K562 (cell line): ENCODE data around the gene TSPAN14. TPM values are rescaled to one million over a fixed set of nuclear protein-coding genes. Genes with fewer than 3 reads are reported as not detected.

Experiments used
- HDAC3 ChIP-seq: fragments of 450-650 bp; IDR thresholded peaks from 2 replicates; pipeline ENCODE4 v1.6.1; 2018; ENCODE audit warnings: borderline replicate concordance, mild to moderate bottlenecking, moderate library complexity; ENCODE audit not compliant: partially characterized antibody
- PHF20 ChIP-seq: fragments of 450-650 bp; IDR thresholded peaks from 2 replicates; pipeline ENCODE4 v1.6.1; 2018; ENCODE audit not compliant: partially characterized antibody
- RFX7 ChIP-seq: fragments of 250-450 bp; sonication (Bioruptor Pico); IDR thresholded peaks from 2 replicates; pipeline ENCODE4 v1.5.1; 2021; ENCODE audit warnings: mild to moderate bottlenecking
- TCF7 ChIP-seq: sonication (generic); IDR thresholded peaks from 2 replicates; pipeline ENCODE4 v1.6.1; 2016; ENCODE audit warnings: antibody characterized with exemption, borderline replicate concordance
- ZNF347 ChIP-seq: fragments of 450-650 bp; formaldehyde crosslinking; IDR thresholded peaks from 2 replicates; pipeline ENCODE4 v1.4.0; 2020; ENCODE audit warnings: low read depth, mild to moderate bottlenecking, moderate library complexity
- polyA plus RNA-seq, 8 experiments: library from polyadenylated mRNA; depleted of rRNA in 4 of 8; stranded (reverse) in 5 of 8; unstranded in 3 of 8; fragments of >200 nt; fragmentation: Nextera tagmentation in 2 of 8; fragmentation: Illumina TruSeq in 1 of 8; extraction: Ambion mirVana in 2 of 8; extraction: Trizol in 1 of 8; gene quantifications; 2 replicates each; pipeline versions ENCODE4 v1.2.1 to v1.2.3, GENCODE V29; 2011 to 2014; ENCODE audit warnings: inconsistent platforms in 1 of 8, missing spikeins in 1 of 8
- total RNA-seq, 7 experiments: library from RNA; depleted of rRNA in 6 of 7; stranded (reverse); fragments of >200 nt in 6 of 7; fragmentation: Illumina TruSeq in 2 of 7; extraction: Trizol in 2 of 7; gene quantifications; 2 replicates each; pipeline versions ENCODE4 v1.2.1 to v1.2.3, GENCODE V29; 2011 to 2021; ENCODE audit warnings: low replicate concordance in 1 of 7
- TF ChIP-seq, protein P1 (sequence below): IDR thresholded peaks from 3 replicates; pipeline ENCODE4 v1.6.1; 2011; ENCODE audit warnings: borderline replicate concordance, mild to moderate bottlenecking, moderate library complexity; ENCODE audit not compliant: insufficient read length; ENCODE audit errors: extremely low read depth
- TF ChIP-seq, protein P2 (sequence below): fragments of 250-450 bp; sonication (Bioruptor Pico); IDR thresholded peaks from 2 replicates; pipeline ENCODE4 v1.8.0; 2021; ENCODE audit warnings: mild to moderate bottlenecking, moderate library complexity
- TF ChIP-seq, protein P3 (sequence below), 2 experiments: fragments of 450-650 bp; IDR thresholded peaks; 2 replicates each; pipeline ENCODE4 v1.6.1; 2016
- TF ChIP-seq, protein P4 (sequence below): fragments of 450-650 bp; IDR thresholded peaks from 2 replicates; pipeline ENCODE4 v1.6.1; 2016; ENCODE audit warnings: antibody characterized with exemption
- TF ChIP-seq, protein P5 (sequence below): sonication (generic); formaldehyde crosslinking; IDR thresholded peaks from 2 replicates; pipeline ENCODE4 v1.8.0; 2022; ENCODE audit warnings: mild to moderate bottlenecking, missing genetic modification reagents
- TF ChIP-seq, protein P6 (sequence below): sonication (generic); formaldehyde crosslinking; IDR thresholded peaks from 2 replicates; pipeline ENCODE4 v1.9.0; 2022; ENCODE audit warnings: mild to moderate bottlenecking, missing genetic modification reagents
- TF ChIP-seq, protein P7 (sequence below): sonication (generic); formaldehyde crosslinking; IDR thresholded peaks from 2 replicates; pipeline ENCODE4 v1.8.1; 2023; ENCODE audit warnings: mild to moderate bottlenecking, missing genetic modification reagents

The TSPAN14 gene
- total and polyA plus RNA-seq, 9 of the 15 experiments (the other 6 are each of a cell fraction or from before 2014, with no cell fraction given) = 5.8 to 92.9 (median 23.3) TPM

DNA sequence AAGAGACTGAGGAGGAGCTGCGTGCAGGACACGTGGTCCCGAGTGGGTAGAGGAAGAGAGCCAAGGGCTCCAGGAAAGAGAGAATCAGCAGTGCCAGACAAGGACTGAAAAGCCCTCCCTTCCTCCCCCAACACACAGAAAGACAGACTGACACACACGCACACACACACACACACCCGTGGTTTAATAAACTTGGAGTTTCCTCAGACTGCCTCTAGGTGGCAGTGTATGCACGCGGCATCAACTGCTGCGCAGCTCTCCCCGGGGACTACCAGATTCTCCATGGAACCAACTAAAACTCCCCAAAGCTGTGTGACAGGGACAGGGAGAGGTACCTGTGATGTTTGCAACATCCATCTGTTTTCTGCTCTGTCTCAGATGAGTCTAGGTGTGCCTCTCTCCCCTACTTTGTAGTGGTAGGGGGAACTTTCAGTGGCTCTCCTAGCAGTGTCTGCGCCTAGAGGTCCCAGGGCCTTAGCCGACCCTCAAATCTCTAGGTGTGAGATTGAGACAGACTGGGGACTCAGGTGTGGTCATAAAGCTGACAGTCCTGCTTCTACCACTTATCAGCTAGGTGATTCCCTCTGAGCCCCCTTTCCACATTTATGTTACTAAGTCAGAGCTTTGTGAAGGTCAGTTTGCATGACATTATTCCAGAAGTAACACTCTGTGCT lies 9.3 kb upstream of the TSPAN14 start (continued):
- TF ChIP-seq, protein P1, sequence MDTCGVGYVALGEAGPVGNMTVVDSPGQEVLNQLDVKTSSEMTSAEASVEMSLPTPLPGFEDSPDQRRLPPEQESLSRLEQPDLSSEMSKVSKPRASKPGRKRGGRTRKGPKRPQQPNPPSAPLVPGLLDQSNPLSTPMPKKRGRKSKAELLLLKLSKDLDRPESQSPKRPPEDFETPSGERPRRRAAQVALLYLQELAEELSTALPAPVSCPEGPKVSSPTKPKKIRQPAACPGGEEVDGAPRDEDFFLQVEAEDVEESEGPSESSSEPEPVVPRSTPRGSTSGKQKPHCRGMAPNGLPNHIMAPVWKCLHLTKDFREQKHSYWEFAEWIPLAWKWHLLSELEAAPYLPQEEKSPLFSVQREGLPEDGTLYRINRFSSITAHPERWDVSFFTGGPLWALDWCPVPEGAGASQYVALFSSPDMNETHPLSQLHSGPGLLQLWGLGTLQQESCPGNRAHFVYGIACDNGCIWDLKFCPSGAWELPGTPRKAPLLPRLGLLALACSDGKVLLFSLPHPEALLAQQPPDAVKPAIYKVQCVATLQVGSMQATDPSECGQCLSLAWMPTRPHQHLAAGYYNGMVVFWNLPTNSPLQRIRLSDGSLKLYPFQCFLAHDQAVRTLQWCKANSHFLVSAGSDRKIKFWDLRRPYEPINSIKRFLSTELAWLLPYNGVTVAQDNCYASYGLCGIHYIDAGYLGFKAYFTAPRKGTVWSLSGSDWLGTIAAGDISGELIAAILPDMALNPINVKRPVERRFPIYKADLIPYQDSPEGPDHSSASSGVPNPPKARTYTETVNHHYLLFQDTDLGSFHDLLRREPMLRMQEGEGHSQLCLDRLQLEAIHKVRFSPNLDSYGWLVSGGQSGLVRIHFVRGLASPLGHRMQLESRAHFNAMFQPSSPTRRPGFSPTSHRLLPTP = no peak
- TF ChIP-seq TCF7 (0 out of 2 replicates have a peak, but pooled peaks have one; percentile 30), HDAC3 (no peak), RFX7 (no peak), ZNF347 (CRISPR knock-in tag) (no peak), PHF20 (no peak)
- TF ChIP-seq, protein P2, sequence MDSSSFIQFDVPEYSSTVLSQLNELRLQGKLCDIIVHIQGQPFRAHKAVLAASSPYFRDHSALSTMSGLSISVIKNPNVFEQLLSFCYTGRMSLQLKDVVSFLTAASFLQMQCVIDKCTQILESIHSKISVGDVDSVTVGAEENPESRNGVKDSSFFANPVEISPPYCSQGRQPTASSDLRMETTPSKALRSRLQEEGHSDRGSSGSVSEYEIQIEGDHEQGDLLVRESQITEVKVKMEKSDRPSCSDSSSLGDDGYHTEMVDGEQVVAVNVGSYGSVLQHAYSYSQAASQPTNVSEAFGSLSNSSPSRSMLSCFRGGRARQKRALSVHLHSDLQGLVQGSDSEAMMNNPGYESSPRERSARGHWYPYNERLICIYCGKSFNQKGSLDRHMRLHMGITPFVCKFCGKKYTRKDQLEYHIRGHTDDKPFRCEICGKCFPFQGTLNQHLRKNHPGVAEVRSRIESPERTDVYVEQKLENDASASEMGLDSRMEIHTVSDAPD (CRISPR knock-in tag) = no peak
- TF ChIP-seq, protein P3, sequence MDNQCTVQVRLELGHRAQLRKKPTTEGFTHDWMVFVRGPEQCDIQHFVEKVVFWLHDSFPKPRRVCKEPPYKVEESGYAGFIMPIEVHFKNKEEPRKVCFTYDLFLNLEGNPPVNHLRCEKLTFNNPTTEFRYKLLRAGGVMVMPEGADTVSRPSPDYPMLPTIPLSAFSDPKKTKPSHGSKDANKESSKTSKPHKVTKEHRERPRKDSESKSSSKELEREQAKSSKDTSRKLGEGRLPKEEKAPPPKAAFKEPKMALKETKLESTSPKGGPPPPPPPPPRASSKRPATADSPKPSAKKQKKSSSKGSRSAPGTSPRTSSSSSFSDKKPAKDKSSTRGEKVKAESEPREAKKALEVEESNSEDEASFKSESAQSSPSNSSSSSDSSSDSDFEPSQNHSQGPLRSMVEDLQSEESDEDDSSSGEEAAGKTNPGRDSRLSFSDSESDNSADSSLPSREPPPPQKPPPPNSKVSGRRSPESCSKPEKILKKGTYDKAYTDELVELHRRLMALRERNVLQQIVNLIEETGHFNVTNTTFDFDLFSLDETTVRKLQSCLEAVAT (IDR thresholded peaks at IDR 0.05) = peak; percentile 35 to 53; a peak in 2 of 4 replicates
- TF ChIP-seq, protein P4, sequence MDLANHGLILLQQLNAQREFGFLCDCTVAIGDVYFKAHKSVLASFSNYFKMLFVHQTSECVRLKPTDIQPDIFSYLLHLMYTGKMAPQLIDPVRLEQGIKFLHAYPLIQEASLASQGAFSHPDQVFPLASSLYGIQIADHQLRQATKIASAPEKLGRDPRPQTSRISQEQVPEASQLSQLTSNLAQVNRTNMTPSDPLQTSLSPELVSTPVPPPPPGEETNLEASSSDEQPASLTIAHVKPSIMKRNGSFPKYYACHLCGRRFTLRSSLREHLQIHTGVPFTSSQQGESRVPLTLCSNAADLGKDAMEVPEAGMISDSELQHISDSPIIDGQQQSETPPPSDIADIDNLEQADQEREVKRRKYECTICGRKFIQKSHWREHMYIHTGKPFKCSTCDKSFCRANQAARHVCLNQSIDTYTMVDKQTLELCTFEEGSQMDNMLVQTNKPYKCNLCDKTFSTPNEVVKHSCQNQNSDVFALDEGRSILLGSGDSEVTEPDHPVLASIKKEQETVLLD = peak; percentile 51; the same call in 1 of the 2 replicates
- TF ChIP-seq, protein P5, sequence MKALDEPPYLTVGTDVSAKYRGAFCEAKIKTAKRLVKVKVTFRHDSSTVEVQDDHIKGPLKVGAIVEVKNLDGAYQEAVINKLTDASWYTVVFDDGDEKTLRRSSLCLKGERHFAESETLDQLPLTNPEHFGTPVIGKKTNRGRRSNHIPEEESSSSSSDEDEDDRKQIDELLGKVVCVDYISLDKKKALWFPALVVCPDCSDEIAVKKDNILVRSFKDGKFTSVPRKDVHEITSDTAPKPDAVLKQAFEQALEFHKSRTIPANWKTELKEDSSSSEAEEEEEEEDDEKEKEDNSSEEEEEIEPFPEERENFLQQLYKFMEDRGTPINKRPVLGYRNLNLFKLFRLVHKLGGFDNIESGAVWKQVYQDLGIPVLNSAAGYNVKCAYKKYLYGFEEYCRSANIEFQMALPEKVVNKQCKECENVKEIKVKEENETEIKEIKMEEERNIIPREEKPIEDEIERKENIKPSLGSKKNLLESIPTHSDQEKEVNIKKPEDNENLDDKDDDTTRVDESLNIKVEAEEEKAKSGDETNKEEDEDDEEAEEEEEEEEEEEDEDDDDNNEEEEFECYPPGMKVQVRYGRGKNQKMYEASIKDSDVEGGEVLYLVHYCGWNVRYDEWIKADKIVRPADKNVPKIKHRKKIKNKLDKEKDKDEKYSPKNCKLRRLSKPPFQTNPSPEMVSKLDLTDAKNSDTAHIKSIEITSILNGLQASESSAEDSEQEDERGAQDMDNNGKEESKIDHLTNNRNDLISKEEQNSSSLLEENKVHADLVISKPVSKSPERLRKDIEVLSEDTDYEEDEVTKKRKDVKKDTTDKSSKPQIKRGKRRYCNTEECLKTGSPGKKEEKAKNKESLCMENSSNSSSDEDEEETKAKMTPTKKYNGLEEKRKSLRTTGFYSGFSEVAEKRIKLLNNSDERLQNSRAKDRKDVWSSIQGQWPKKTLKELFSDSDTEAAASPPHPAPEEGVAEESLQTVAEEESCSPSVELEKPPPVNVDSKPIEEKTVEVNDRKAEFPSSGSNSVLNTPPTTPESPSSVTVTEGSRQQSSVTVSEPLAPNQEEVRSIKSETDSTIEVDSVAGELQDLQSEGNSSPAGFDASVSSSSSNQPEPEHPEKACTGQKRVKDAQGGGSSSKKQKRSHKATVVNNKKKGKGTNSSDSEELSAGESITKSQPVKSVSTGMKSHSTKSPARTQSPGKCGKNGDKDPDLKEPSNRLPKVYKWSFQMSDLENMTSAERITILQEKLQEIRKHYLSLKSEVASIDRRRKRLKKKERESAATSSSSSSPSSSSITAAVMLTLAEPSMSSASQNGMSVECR = no peak
- TF ChIP-seq, protein P6, sequence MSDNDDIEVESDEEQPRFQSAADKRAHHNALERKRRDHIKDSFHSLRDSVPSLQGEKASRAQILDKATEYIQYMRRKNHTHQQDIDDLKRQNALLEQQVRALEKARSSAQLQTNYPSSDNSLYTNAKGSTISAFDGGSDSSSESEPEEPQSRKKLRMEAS (CRISPR knock-in tag) = peak; percentile 52
- TF ChIP-seq, protein P7, sequence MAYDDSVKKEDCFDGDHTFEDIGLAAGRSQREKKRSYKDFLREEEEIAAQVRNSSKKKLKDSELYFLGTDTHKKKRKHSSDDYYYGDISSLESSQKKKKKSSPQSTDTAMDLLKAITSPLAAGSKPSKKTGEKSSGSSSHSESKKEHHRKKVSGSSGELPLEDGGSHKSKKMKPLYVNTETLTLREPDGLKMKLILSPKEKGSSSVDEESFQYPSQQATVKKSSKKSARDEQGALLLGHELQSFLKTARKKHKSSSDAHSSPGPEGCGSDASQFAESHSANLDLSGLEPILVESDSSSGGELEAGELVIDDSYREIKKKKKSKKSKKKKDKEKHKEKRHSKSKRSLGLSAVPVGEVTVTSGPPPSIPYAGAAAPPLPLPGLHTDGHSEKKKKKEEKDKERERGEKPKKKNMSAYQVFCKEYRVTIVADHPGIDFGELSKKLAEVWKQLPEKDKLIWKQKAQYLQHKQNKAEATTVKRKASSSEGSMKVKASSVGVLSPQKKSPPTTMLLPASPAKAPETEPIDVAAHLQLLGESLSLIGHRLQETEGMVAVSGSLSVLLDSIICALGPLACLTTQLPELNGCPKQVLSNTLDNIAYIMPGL (CRISPR knock-in tag) = no peak
